GM19372 (cell line): Measurements from ENCODE around the gene STAT5B.
"Not testable (repeated sequence)": the region's sequence is repeated elsewhere in the genome, so short reads cannot be mapped to it uniquely, and the experiment has no call there.

Source experiments
- ATAC-seq: cut with Tn5 transposase; IDR thresholded peaks from one replicate; pipeline ENCODE4 v1.9.1; 2021; ENCODE audit warnings: mild to moderate bottlenecking, low read depth, moderate library complexity; ENCODE audit not compliant: unreplicated experiment

Gene STAT5B

GRCh38 chr17:42200706-42201457, 75.3 kb downstream of the STAT5B start:
- ATAC-seq: no peak

- no peak for ATAC-seq
These were observed 76.7 kb downstream of the STAT5B start for GRCh38 chr17:42199416-42200011.

- ATAC-seq: no peak
These were observed 77.3 kb downstream of the STAT5B start for GRCh38 chr17:42198897-42199296.

- ATAC-seq: no peak
These were observed 78.5 kb downstream of the STAT5B start for GRCh38 chr17:42197564-42198156.

GRCh38 chr17:42193969-42194899, 82.0 kb downstream of the STAT5B start, which contains the start of gene GHDC:
Gene GHDC (minus strand): TSS chr17:42194494. CDS start chr17:42193581, 913 bp downstream.
- ATAC-seq: peak; percentile 95

- no peak for ATAC-seq
These were observed 82.8 kb downstream of the STAT5B start for GRCh38 chr17:42193216-42193968.

GRCh38 chr17:42192189-42193126, 83.7 kb downstream of the STAT5B start:
- no peak for ATAC-seq

- no peak for ATAC-seq
These were observed 84.9 kb downstream of the STAT5B start for GRCh38 chr17:42191275-42191608.

GRCh38 chr17:42190491-42191274, 85.5 kb downstream of the STAT5B start:
- ATAC-seq: no peak

- no peak for ATAC-seq
These were observed 86.6 kb downstream of the STAT5B start for GRCh38 chr17:42189651-42189965.

- no peak for ATAC-seq
These were observed 87.2 kb downstream of the STAT5B start for GRCh38 chr17:42188749-42189650.

- ATAC-seq: no peak
These were observed 88.4 kb downstream of the STAT5B start for GRCh38 chr17:42187833-42188232.

- not testable (repeated sequence) for ATAC-seq
These were observed 90.0 kb downstream of the STAT5B start for GRCh38 chr17:42186191-42186590.

GRCh38 chr17:42185621-42185930, 90.6 kb downstream of the STAT5B start:
- ATAC-seq: no peak

GRCh38 chr17:42184713-42185620, 91.2 kb downstream of the STAT5B start, which contains the start of gene HCRT:
Gene HCRT (minus strand): TSS chr17:42185452. CDS start chr17:42185365, 87 bp downstream.
- ATAC-seq: no peak
